IPS DF 6.9 (cell line): ENCODE data around the gene KCNG1.

Experiments
- DNase-seq: peaks from one replicate; pipeline ENCODE4 v3.0.0-alpha.2; 2013; ENCODE audit warnings: low read depth, low spot score
- H3K27ac ChIP-seq: one replicate; pipeline ENCODE4 v1.5.1; 2013; ENCODE audit warnings: low read length, control low read depth
- H3K27me3 ChIP-seq: 2 replicates; pipeline ENCODE4 v1.6.1; 2013; ENCODE audit warnings: mild to moderate bottlenecking, low read length; ENCODE audit not compliant: control insufficient read depth, insufficient read depth
- H3K36me3 ChIP-seq: 2 replicates; pipeline ENCODE4 v1.6.1; 2013; ENCODE audit warnings: low read length; ENCODE audit not compliant: control insufficient read depth, insufficient read depth
- H3K4me1 ChIP-seq: 2 replicates; pipeline ENCODE4 v1.6.1; 2013; ENCODE audit warnings: low read length; ENCODE audit not compliant: control insufficient read depth, insufficient read depth
- H3K4me3 ChIP-seq: 2 replicates; pipeline ENCODE4 v1.5.1; 2013; ENCODE audit warnings: mild to moderate bottlenecking, low read length
- H3K9me3 ChIP-seq: 2 replicates; pipeline ENCODE4 v1.6.1; 2013; ENCODE audit warnings: low read length, inconsistent platforms; ENCODE audit not compliant: control insufficient read depth, insufficient read depth
- WGBS: extraction: QIAGEN DNeasy Blood & Tissue Kit; methylation state at CpG from one replicate; pipeline ENCODE4 v1.1.7; 2013; ENCODE audit warnings: mixed read lengths, missing lambda C conversion rate; ENCODE audit not compliant: insufficient read length, insufficient coverage; 5-methylcytosine and 5-hydroxymethylcytosine counted together

The KCNG1 gene

DNA sequence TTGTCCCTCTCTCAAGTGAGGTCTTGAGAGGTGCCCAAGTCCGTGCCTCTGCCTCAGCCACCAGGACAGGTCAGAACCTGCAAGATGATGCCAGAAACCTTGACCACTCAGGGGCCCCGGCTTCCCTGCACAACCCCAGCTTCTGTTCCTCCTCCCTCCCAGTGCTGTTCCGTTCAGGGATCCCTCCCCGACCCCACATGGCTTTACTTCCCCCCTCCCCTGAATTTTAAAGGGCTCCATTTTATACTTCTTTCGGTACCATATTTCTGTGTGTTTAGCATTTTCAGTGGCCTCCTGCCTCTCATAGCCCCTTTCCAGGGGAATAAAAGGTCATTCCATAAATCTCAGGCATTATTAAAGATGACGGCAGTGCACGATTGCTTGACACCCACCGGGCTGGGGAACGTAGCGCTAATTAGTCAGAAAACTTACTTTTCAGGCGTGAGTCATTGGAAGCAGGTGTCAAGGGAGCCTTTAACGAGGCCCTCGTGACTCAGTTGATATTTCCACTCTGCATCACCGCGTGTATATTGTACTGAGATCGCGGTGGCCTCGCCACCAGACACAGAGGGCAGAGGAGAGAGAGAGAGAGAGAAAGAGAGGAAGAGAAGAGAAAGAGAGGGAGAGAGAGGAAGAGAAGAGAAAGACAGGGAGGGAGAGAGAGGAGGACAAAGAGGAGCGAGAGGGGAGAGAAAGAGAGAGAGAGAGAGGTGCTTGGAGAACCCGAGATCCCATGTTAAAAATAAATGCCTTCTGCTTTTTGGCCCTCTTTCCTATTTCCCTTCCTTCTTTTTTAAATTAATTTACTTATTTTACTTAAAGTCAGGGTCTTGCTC lies 21.3 kb downstream of the KCNG1 start:
- Histone ChIP-seq H3K4me1 (no peaks in the 10 kb centered on the region), H3K27me3 (no peaks in the 10 kb centered on the region), H3K4me3 (no peak overlapping the region), H3K36me3 (no peaks in the 10 kb centered on the region; the same call in 1 of the 2 replicates), H3K27ac (no peak overlapping the region), H3K9me3 (no peaks in the 10 kb centered on the region)
- WGBS, result no CpG with 5 or more reads among the region's 20 CpGs
- no peak for DNase-seq

GRCh38 chr20:50999355-50999754 lies 23.6 kb downstream of the KCNG1 start:
- Histone ChIP-seq H3K27ac (no peak overlapping the region), H3K4me1 (no peaks in the 10 kb centered on the region), H3K4me3 (no peak overlapping the region), H3K9me3 (no peaks in the 10 kb centered on the region), H3K36me3 (no peaks in the 10 kb centered on the region; the same call in 1 of the 2 replicates), H3K27me3 (no peaks in the 10 kb centered on the region)
- WGBS, result no CpG with 5 or more reads among the region's 4 CpGs
- DNase-seq, result no peak

DNA sequence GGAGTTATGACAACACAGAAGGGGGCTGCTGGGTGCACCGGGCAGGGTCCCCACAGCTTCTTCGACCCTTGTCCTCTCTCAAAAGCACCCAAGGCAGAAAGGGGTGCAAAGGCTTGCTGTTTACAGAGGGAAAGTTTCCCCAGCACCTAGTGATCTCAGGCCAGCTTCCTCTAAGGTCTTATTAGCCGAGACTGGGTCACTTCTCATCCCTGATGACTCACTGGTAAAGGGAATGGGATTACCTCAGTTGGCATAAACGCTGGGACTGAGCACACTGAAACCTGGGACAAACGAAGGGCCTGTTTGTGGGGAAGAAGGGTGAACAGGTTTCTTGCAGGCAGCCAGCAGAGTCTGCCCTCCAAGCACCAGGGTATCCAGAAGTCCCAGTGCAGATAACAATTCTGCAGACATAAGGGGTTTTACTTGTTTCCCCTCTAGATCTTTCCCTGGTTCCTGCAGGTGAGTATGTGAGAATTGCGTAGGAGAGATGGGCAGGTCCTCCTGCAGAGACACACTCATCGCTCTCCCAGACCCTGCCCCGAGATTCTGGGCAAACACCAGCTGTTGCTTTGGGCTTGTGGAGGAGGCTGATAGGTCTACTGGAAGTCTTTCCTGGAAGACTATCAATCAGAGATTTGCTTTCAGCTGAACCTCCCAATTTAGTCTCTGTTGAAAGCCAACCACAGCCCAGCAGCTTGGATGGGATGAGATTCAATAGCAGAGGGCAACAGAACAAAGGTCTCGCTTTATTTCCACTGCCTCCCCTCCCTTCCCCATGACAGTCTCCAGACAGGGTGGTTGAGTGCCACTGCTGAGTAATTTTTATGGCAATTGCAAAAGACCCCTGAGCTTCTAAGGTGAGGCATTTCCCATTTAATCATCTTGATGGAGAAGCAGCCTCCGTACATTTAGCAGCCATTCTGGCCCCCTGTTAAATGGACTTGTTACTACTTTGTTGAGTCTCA lies 25.7 kb downstream of the KCNG1 start:
- H3K4me1 ChIP-seq, result peaks cover 3% of the 10 kb centered on the region; the same call in 1 of the 2 replicates
- H3K27ac ChIP-seq, result no peak overlapping the region
- no peak for DNase-seq
- WGBS, result no CpG with 5 or more reads among the region's 10 CpGs
- no peak overlapping the region for H3K4me3 ChIP-seq
- H3K9me3 ChIP-seq, result no peaks in the 10 kb centered on the region
- no peaks in the 10 kb centered on the region for H3K27me3 ChIP-seq
- H3K36me3 ChIP-seq, result no peaks in the 10 kb centered on the region

- DNase-seq, result no peak
- H3K9me3 ChIP-seq, result no peaks in the 10 kb centered on the region
- no peak overlapping the region for H3K4me3 ChIP-seq
- no peaks in the 10 kb centered on the region for H3K27me3 ChIP-seq
- peaks cover 3% of the 10 kb centered on the region; the same call in 1 of the 2 replicates for H3K4me1 ChIP-seq
- H3K27ac ChIP-seq, result no peak overlapping the region
- no peaks in the 10 kb centered on the region for H3K36me3 ChIP-seq
- WGBS, result no CpG with 5 or more reads among the region's 5 CpGs
Observed at GRCh38 chr20:50995506-50995905, 27.4 kb downstream of the KCNG1 start.

DNA sequence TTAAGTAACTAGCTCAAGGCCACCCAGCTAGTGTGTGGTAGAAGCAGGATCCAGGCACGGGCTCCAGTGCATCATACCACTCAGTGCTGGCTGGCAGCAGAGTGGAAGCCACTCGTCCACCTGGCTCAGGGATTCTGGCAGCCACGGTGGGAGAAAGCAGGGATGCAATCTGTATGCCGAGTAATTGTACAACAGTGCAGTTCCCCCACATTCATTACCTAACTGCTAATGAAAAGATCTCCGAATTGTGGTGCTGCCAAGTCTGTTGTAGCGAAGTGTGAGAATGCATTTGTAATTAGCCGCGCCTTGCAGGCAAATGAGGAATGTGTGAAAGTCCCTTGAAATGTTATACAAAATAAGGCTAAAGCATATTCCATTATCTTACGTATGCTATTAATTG lies 29.0 kb downstream of the KCNG1 start:
- no CpG with 5 or more reads among the region's 9 CpGs for WGBS
- Histone ChIP-seq H3K4me3 (no peak overlapping the region), H3K36me3 (no peaks in the 10 kb centered on the region), H3K27me3 (no peaks in the 10 kb centered on the region), H3K9me3 (no peaks in the 10 kb centered on the region), H3K27ac (no peak overlapping the region), H3K4me1 (peaks cover 3% of the 10 kb centered on the region; the same call in 1 of the 2 replicates)
- DNase-seq, result no peak

DNA sequence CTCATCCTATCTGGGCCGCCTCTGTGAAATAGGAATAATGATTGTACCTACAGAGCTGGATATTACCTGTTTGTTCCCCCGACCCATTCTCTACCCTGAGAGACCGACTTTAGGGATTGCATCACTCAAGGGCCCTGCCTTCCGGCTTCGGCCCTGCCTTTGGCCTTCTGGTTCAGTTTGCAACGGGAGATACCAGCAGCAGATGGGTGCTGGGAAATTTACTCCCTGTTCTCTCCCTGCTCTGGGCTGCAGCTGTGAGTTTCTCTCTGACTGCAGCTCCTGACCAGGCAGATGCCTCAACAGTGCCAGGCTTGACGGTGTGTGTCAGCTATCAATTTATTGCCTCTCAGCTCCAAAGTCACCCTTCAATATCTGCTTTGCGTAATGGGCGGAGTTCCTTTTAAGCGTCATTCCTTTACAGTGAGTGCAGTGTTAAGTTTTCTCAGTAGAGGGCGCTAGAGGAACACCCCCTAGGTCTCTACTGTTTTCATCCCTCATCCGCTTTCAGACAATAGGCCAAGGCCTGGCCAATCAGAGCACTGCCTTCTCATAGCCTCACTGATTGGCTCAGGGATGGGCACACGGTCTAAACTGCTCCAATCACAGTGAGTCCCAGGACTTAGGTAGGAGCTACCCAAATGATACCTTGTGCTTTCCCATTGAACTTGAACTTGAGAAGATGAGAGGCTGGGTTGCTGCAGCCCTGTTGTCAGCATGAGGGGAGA lies 30.0 kb downstream of the KCNG1 start:
- H3K4me1 ChIP-seq, result peaks cover 3% of the 10 kb centered on the region; the same call in 1 of the 2 replicates
- H3K4me3 ChIP-seq, result no peak overlapping the region
- H3K9me3 ChIP-seq, result no peaks in the 10 kb centered on the region
- no peaks in the 10 kb centered on the region for H3K27me3 ChIP-seq
- no CpG with 5 or more reads among the region's 13 CpGs for WGBS
- H3K27ac ChIP-seq, result peak overlapping the region; percentile 43
- DNase-seq, result peak; percentile 95
- no peaks in the 10 kb centered on the region for H3K36me3 ChIP-seq

GRCh38 chr20:50992336-50992732 lies 30.6 kb downstream of the KCNG1 start:
- peaks cover 3% of the 10 kb centered on the region; the same call in 1 of the 2 replicates for H3K4me1 ChIP-seq
- no peaks in the 10 kb centered on the region for H3K9me3 ChIP-seq
- peak; percentile 45 for DNase-seq
- no CpG with 5 or more reads among the region's 4 CpGs for WGBS
- no peaks in the 10 kb centered on the region for H3K27me3 ChIP-seq
- no peaks in the 10 kb centered on the region for H3K36me3 ChIP-seq
- H3K27ac ChIP-seq, result peak overlapping the region; percentile 46
- H3K4me3 ChIP-seq, result no peak overlapping the region

GRCh38 chr20:50991076-50991475 lies 31.8 kb downstream of the KCNG1 start:
- peaks cover 3% of the 10 kb centered on the region; the same call in 1 of the 2 replicates for H3K4me1 ChIP-seq
- no peak overlapping the region for H3K4me3 ChIP-seq
- no peaks in the 10 kb centered on the region for H3K9me3 ChIP-seq
- no peak for DNase-seq
- no peaks in the 10 kb centered on the region for H3K27me3 ChIP-seq
- no peaks in the 10 kb centered on the region for H3K36me3 ChIP-seq
- peak overlapping the region; percentile 56 for H3K27ac ChIP-seq
- no CpG with 5 or more reads among the region's 3 CpGs for WGBS

GRCh38 chr20:50987493-50988210 lies 35.3 kb downstream of the KCNG1 start:
- DNase-seq, result peak; percentile 94
- Histone ChIP-seq H3K4me3 (no peak overlapping the region), H3K27me3 (no peaks in the 10 kb centered on the region), H3K27ac (no peak overlapping the region), H3K9me3 (no peaks in the 10 kb centered on the region), H3K36me3 (no peaks in the 10 kb centered on the region), H3K4me1 (peaks cover under 1% of the 10 kb centered on the region; the same call in 1 of the 2 replicates)
- WGBS, result no CpG with 5 or more reads among the region's 13 CpGs
